Measurements from ENCODE around the gene SMIM38.

The SMIM38 gene

GRCh38 chr11:69180226-69180625 is 24.5 kb downstream of the SMIM38 start:
- Histone ChIP-seq H3K9me3 (ENCODE audit: low read length) (no peaks in the 10 kb centered on the region), H4K20me1 (ENCODE audit: insufficient read depth, low read length) (no peaks in the 10 kb centered on the region), H3K79me2 (ENCODE audit: insufficient read depth, low read length) (no peaks in the 10 kb centered on the region), H3K27ac (ENCODE audit: low read depth, low read length, poor library complexity, severe bottlenecking) (no peak overlapping the region), H3K9ac (ENCODE audit: low read length) (no peak overlapping the region), H3K27me3 (ENCODE audit: insufficient read depth, low read length) (no peaks in the 10 kb centered on the region; the same call in 1 of the 2 replicates), H3K36me3 (ENCODE audit: insufficient read depth, low read length) (no peaks in the 10 kb centered on the region), H3K4me2 (ENCODE audit: low read length) (no peak overlapping the region), H3F3A (ENCODE audit: insufficient read depth, low read length) (no peaks in the 10 kb centered on the region), H3K4me1 (ENCODE audit: insufficient read depth, low read length, severe bottlenecking) (no peaks in the 10 kb centered on the region), H2AFZ (ENCODE audit: low read length) (no peak overlapping the region), H3K4me3 (ENCODE audit: low read depth, low read length, poor library complexity, severe bottlenecking) (no peak overlapping the region), H3K9me2 (ENCODE audit: low read depth, low read length) (no peaks in the 10 kb centered on the region)
- TF ChIP-seq CTCF (IDR thresholded peaks at IDR 0.05; ENCODE audit: low read length) (no peak), EZH2 (IDR thresholded peaks at IDR 0.05; ENCODE audit: borderline replicate concordance, low read length) (no peak)

GRCh38 chr11:69180726-69181125 is 25.0 kb downstream of the SMIM38 start:
- Histone ChIP-seq H3K4me3 (ENCODE audit: low read depth, low read length, poor library complexity, severe bottlenecking) (no peak overlapping the region), H3K9me2 (ENCODE audit: low read depth, low read length) (no peaks in the 10 kb centered on the region), H3K4me2 (ENCODE audit: low read length) (no peak overlapping the region)

GRCh38 chr11:69183613-69184012 is 27.9 kb downstream of the SMIM38 start:
- no peak overlapping the region for H2AFZ ChIP-seq (ENCODE audit: low read length)
- no peak overlapping the region for H3K9ac ChIP-seq (ENCODE audit: low read length)
- no peak for TF ChIP-seq CTCF (IDR thresholded peaks at IDR 0.05; ENCODE audit: low read length)
- TF ChIP-seq EZH2 (IDR thresholded peaks at IDR 0.05; ENCODE audit: borderline replicate concordance, low read length): no peak
- no peaks in the 10 kb centered on the region for H3K4me1 ChIP-seq (ENCODE audit: insufficient read depth, low read length, severe bottlenecking)
- peaks cover 5% of the 10 kb centered on the region; the same call in 1 of the 2 replicates for H3K27me3 ChIP-seq (ENCODE audit: insufficient read depth, low read length)
- no peaks in the 10 kb centered on the region for H3K9me2 ChIP-seq (ENCODE audit: low read depth, low read length)
- no peaks in the 10 kb centered on the region for H3K36me3 ChIP-seq (ENCODE audit: insufficient read depth, low read length)
- H3K9me3 ChIP-seq (ENCODE audit: low read length): no peaks in the 10 kb centered on the region
- H4K20me1 ChIP-seq (ENCODE audit: insufficient read depth, low read length): no peaks in the 10 kb centered on the region
- no peak overlapping the region for H3K27ac ChIP-seq (ENCODE audit: low read depth, low read length, poor library complexity, severe bottlenecking)
- no peak overlapping the region for H3K4me3 ChIP-seq (ENCODE audit: low read depth, low read length, poor library complexity, severe bottlenecking)
- H3K4me2 ChIP-seq (ENCODE audit: low read length): no peak overlapping the region
- no peaks in the 10 kb centered on the region for H3F3A ChIP-seq (ENCODE audit: insufficient read depth, low read length)
- H3K79me2 ChIP-seq (ENCODE audit: insufficient read depth, low read length): no peaks in the 10 kb centered on the region

More at GRCh38 chr11:69180726-69181125, 25.0 kb downstream of the SMIM38 start:
- Histone ChIP-seq H3K27me3 (ENCODE audit: insufficient read depth, low read length) (no peaks in the 10 kb centered on the region; the same call in 1 of the 2 replicates), H3K79me2 (ENCODE audit: insufficient read depth, low read length) (no peaks in the 10 kb centered on the region), H3K9me3 (ENCODE audit: low read length) (no peaks in the 10 kb centered on the region), H3K36me3 (ENCODE audit: insufficient read depth, low read length) (no peaks in the 10 kb centered on the region), H3F3A (ENCODE audit: insufficient read depth, low read length) (no peaks in the 10 kb centered on the region), H3K9ac (ENCODE audit: low read length) (no peak overlapping the region), H4K20me1 (ENCODE audit: insufficient read depth, low read length) (no peaks in the 10 kb centered on the region), H3K27ac (ENCODE audit: low read depth, low read length, poor library complexity, severe bottlenecking) (no peak overlapping the region), H2AFZ (ENCODE audit: low read length) (no peak overlapping the region), H3K4me1 (ENCODE audit: insufficient read depth, low read length, severe bottlenecking) (no peaks in the 10 kb centered on the region)
- TF ChIP-seq CTCF (IDR thresholded peaks at IDR 0.05; ENCODE audit: low read length) (no peak), EZH2 (IDR thresholded peaks at IDR 0.05; ENCODE audit: borderline replicate concordance, low read length) (no peak)
